ENCODE measurements around the gene MACROD2.

MACROD2 gene

DNA sequence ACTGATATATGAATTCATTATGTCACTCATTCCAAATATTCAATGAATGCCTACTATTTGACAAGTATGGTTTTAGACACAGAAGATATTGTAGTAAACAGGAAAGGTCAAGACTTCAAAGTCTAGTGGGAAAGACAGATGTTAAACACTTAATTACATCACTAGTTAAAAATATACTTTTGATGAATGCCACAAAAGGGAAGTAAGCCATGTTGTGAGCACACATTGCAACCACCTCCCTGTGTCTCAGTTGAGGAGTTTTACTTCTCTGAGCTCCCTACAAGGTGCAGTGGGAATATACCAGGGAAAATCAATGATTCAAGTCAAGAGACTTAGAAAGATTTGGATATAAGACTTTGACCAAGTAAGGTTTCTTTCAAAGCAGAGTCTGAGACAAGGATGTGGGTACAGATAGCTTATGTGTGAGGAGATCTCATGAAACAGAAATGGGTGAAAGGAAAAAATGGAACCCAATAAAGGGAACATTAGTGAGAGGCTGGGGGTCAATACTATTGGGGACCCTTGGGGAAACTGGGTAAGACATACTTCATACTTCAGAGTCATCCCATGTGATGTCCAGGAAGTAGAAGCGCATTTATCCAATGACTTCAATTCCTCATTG, 2074.2 kb downstream of the MACROD2 start:
- no peak for DNase-seq (ENCODE audit: low read depth)

GRCh38 chr20:16072220-16072619, 2076.9 kb downstream of the MACROD2 start:
- DNase-seq (ENCODE audit: low read depth), result no peak

DNA sequence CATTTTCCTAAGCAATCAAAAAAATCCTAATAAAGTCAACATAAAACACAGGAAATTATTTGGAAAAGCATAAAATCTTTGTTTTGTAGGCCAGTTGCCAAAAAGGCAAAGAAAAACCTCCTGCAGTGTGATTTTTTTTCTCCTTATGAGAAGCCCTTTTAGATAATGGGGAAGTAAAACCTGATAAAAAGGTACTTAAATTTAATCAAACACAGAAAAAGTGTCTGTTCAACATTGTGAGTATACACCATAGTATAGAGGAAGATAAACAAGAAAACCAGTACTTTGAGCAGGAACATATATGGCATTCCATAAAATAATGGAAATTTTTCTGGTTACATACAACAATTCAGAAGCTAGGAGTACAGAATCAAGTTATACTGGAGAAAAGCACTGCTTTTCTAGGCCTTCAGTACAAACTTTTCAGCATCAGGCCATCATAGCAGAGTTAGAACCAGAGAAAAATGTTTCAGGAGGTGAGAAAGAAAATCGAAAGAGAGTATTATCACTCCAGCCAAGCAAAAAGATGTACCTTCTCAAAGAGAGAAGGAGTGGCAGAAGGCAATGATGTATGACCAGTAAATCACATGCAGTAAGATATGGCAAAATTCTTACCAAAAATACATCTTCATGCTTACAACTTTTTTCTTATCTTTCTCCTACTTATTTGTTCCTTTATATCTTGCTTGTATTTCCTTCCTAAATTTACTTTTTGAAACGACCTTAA, 2083.0 kb downstream of the MACROD2 start:
- DNase-seq (ENCODE audit: low read depth), result no peak

GRCh38 chr20:16081421-16081820, 2086.1 kb downstream of the MACROD2 start:
- DNase-seq (ENCODE audit: low read depth), result no peak

- DNase-seq (ENCODE audit: low read depth), result no peak
Measured at GRCh38 chr20:16082051-16082550, 2086.8 kb downstream of the MACROD2 start.

DNA sequence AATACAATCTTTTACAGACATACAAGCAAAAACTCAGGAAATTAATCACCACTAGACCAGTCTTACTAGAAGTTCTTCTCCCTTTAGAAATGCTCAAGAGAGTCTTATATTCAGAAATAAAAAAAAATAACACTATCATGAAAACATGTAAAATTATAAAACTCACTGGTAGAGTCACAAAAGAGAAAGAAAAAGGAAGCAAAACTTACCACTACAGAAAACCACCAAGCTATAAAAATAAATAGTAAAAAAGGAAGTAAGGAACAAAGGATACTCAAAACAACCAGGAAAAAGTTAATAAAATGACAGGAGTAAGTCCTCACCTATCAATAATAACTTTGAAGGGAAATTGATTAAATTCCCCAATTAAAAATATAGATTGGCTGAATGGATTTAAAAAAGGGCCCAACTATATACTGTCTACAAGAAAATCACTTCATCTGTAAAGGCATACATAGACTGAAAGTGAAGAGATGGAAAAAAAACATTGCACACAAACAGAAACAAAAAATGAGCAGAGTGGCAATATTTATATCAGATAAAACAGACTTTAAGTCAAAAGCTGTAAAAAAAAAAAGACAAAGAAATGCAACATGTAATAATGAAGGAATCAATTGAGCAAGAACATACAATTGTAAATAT, 2088.4 kb downstream of the MACROD2 start:
- DNase-seq (ENCODE audit: low read depth), result no peak

GRCh38 chr20:16095226-16095625, 2099.9 kb downstream of the MACROD2 start:
- DNase-seq (ENCODE audit: low read depth), result no peak

GRCh38 chr20:16096756-16097326, 2101.5 kb downstream of the MACROD2 start:
- DNase-seq (ENCODE audit: low read depth), result no peak

GRCh38 chr20:16097788-16098187, 2102.5 kb downstream of the MACROD2 start:
- DNase-seq (ENCODE audit: low read depth), result no peak

DNA sequence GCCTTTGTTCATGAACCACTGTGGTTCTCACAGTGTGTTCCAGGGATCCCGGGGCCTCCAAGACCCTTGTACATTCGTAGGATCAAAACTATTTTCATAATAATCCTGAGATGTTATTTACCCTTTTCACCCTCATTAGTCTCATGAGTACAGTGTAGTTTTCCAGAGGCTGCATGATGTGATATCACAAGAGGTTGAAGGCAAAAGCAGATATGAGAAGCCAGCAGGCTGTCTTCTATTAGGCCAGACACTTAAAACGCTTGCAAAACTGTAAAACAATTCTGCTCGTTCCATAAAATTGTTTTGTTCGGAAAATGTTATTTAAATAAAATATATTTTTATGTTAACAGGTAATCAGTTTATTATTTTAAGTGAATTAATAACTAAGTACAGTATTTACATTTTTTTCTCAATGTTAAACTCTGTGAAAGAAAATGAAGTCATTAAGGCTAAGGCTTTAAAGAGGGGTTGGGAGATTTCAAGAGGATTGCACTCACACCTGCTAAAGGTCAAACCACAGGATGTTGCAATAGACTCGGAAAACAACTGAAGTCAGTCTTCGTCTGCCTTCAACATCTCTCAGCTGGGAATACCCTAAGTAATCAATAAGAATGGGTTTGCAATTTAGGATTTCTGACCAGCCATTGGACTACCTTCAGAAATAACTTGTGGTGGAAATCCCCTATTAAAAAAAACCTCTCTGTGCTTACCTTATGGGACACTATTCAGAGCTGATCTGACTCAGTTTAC, 2103.7 kb downstream of the MACROD2 start:
- no peak for DNase-seq (ENCODE audit: low read depth)

- no peak for DNase-seq (ENCODE audit: low read depth)
Measured at GRCh38 chr20:16100111-16100510, 2104.8 kb downstream of the MACROD2 start.

GRCh38 chr20:16100767-16101166, 2105.5 kb downstream of the MACROD2 start:
- no peak for DNase-seq (ENCODE audit: low read depth)
